ENCODE measurements around the gene CCDC33.

The CCDC33 gene

GRCh38 chr15:74257623-74258022, 21.5 kb downstream of the CCDC33 start:
- TF ChIP-seq CTCF (IDR thresholded peaks at IDR 0.05), result no peak

GRCh38 chr15:74258456-74259291, 22.5 kb downstream of the CCDC33 start:
- TF ChIP-seq CTCF (IDR thresholded peaks at IDR 0.05), result no peak

DNA sequence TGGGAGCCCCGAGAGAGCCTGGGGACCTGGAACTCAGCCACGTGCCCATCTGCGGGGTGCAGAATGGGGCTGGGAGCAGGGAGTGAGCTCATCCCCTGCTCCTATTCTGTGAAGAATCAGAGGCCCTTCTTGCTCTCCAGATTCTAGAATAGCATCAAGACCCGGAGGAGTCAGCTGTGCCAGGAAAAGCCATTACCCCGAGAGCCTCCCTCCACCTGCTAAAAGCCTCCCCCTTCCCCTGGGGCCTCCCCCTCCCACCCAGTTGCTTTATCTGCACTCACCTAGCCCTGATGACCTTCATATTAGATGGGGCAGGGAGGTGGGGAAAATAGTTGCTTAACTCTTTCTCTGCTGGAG, 23.1 kb downstream of the CCDC33 start:
- no peak for TF ChIP-seq CTCF (IDR thresholded peaks at IDR 0.05)

DNA sequence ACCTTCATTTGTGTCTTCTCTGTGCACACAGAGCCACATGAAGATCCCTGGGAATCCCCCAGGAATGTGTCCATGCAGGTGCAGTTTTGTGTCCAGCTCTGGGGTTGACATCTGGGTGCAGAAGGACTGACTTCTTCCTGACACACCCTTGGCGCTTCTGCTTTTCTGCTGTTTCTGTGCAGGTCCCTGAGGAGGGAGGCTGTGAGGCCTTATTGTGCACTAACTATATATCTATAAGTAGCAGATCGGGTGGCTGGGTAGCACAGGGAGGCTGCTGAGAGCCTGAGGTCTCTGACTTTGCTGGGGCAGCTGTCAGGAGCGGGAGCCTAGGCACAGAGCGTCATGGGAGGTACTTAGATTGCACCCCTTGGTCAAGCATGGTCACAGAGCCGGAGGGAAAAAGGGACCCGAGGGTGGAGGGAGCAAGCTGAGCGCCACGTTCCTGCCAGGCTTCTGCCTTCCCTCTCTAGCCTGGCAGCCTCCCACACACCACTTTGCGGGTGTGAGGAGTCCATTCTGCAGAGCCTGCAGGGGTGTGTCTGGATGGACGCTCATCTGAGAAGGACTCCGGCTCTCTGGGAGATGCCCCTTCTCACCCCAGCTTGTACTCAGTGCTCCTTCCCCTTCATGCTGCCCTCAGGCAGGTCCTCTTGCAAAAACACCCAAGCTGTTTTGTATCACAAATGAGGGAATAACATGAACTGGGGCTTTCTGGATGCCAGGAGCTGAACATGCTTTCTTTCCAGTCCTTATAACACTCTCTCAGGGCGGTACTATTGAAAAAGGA, 23.9 kb downstream of the CCDC33 start:
- TF ChIP-seq CTCF (IDR thresholded peaks at IDR 0.05), result no peak

DNA sequence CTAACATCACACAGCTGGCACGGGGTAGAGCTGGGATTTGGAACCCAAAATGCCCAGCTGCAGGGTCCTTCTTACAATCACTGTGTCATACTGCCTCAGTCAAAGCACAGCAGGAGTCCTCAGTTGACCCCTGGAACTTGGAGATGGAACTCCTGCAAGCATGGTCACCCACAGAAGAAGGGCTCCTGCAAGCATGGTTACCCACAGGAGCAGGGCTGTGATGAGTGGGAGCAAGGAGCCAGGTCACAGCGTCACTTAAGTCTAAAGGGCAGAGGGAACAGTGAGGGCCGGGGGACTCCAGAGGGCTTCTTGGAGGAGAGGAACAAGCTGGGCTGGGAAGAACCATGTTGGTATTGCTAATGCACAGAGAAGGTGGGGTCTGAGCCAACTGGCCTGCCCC, 24.9 kb downstream of the CCDC33 start:
- TF ChIP-seq CTCF (IDR thresholded peaks at IDR 0.05), result no peak

DNA sequence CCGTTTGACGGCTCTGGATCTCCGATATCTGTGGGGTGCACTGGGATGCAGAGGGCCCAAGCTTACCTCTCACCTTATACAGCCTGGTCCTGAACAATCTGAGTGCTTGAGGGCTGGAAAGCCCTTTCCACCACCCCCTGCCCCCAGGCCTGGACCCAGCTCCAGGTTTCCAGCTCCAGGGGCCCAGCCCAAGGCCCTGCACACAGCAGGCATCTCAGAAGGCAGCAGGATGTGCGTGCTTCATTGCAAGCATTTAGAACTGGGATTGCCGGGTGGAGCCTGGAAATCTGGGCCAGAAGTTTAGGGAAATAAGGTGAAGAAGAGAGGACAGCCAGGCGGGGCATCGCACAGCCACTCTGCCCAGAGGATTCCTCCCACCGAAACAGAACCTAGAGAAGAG, 25.6 kb downstream of the CCDC33 start:
- no peak for TF ChIP-seq CTCF (IDR thresholded peaks at IDR 0.05)

DNA sequence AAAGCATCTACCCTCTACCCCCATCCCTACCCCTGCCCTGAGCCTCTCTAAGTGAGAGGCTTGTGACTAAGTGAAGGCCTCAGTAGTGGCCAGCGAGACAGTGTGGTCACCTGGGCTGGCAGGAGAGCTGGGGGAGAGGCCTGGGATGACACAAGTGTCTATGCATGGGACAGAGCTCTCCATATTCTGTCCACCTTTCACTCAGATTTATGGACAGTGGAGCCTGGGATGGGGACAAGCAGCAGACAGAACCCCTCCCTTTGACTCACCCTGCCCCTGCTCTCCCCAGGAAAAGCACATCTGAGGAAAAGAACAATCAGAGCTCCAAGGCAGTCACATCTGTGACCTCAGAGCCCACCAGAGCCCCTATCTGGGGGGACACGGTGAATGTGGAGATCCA, 26.0 kb downstream of the CCDC33 start:
- no peak for TF ChIP-seq CTCF (IDR thresholded peaks at IDR 0.05)

All from LNCAP (cell line).